Lower leg skin (tissue), 4 donors: ENCODE results near the gene PDPN. TPM values are rescaled to one million over a fixed set of nuclear protein-coding genes. Genes with fewer than 3 reads are reported as not detected.
A peak's percentile ranks its signal among the peaks of the same experiment; 100 is the strongest.
"Not testable (repeated sequence)": the region's sequence is repeated elsewhere in the genome, so short reads cannot be mapped to it uniquely, and the experiment has no call there.

Experiments used
- DNase-seq, 2 donors: peaks; one replicate each; pipeline ENCODE4 v3.0.0-alpha.2; 2019; ENCODE audit warnings: low spot score in 2 of 2
- H3K4me3 ChIP-seq: fragments of 200-600 bp; sonication (generic); 2 replicates; pipeline ENCODE4 v1.5.1; 2017; ENCODE audit warnings: mild to moderate bottlenecking, low read depth; ENCODE audit not compliant: poor library complexity, severe bottlenecking
- CTCF ChIP-seq, 3 donors: fragments of 450-650 bp; IDR thresholded peaks; one replicate each; pipeline ENCODE4 v1.5.1; 2016; ENCODE audit warnings: antibody characterized with exemption in 3 of 3, mild to moderate bottlenecking in 3 of 3, moderate library complexity in 2 of 3
- POLR2A ChIP-seq, 2 donors: fragments of 450-650 bp; IDR thresholded peaks; one replicate each; pipeline ENCODE4 v1.6.1; 2016 to 2017; ENCODE audit warnings: antibody characterized with exemption in 2 of 2, mild to moderate bottlenecking in 1 of 2, moderate library complexity in 1 of 2
- WGBS, 2 donors: methylation state at CpG; one replicate each; pipeline ENCODE4 v1.1.5; 2018; 5-methylcytosine and 5-hydroxymethylcytosine counted together
- intact Hi-C: fragments of 100-400 bp; cut with DNase I; formaldehyde crosslinking; loops from one replicate; pipeline ENCODE4 v1.15.0; 2023; ENCODE audit warnings: low total_unique reads
- total RNA-seq, 4 donors: library from RNA; depleted of rRNA; stranded (reverse); fragments of >200 nt; gene quantifications; one replicate each; pipeline ENCODE4 v1.1.0, GENCODE V29; 2016

Gene PDPN
- total RNA-seq, 4 donors from 2014 or later = 16.0 to 40.7 (median 32.7) TPM

GRCh38 chr1:13549021-13549420 lies 34.6 kb upstream of the PDPN start:
- no peak for TF ChIP-seq POLR2A (IDR thresholded peaks at IDR 0.05)
- no peak for TF ChIP-seq CTCF (IDR thresholded peaks at IDR 0.05)
- H3K4me3 ChIP-seq = no peak overlapping the region
- 90 to 91% methylated on average over 6 of the region's 6 CpGs for WGBS, 2 donors
- intact Hi-C loops = no loop called here
- peak in 1 of 2 donors; percentile 37 for DNase-seq

GRCh38 chr1:13549521-13549920 lies 34.1 kb upstream of the PDPN start:
- WGBS, 2 donors = 77 to 78% methylated on average over 3 of the region's 3 CpGs
- peak; percentile 28 to 74 for DNase-seq
- H3K4me3 ChIP-seq = no peak overlapping the region
- TF ChIP-seq POLR2A (IDR thresholded peaks at IDR 0.05) (no peak), CTCF (IDR thresholded peaks at IDR 0.05) (no peak)
- intact Hi-C loops = no loop called here

DNA sequence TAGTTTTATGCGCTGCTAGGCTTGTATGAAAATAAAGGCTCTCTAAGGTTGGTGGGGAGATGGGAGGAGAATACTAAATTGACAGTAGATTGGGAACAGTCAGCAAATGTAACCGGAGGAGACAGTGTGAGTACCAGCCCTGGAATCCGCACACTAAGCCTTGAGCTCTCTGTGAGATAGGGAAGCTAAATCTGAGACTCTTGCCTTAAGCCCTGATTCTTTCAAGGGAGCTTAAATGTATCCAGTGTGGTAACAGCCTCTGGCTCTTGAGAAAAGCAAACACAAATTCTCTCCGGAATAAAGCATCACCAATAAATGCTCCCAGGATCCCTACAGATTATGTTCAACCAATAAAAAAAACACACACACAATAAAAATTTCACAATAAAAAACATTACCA lies 33.0 kb upstream of the PDPN start:
- 54 to 60% methylated on average over 4 of the region's 4 CpGs for WGBS, 2 donors
- peak in 1 of 2 donors; percentile 32 for DNase-seq
- no peak overlapping the region for H3K4me3 ChIP-seq
- TF ChIP-seq POLR2A (IDR thresholded peaks at IDR 0.05) = no peak
- TF ChIP-seq CTCF (IDR thresholded peaks at IDR 0.05) = no peak
- intact Hi-C loops = no loop called here

- peak in 1 of 2 donors; percentile 81 for DNase-seq
- TF ChIP-seq CTCF (IDR thresholded peaks at IDR 0.05) = no peak
- no peak for TF ChIP-seq POLR2A (IDR thresholded peaks at IDR 0.05)
- intact Hi-C loops = no loop called here
- WGBS, 2 donors = 95 to 96% methylated on average over 25 to 26 of the region's 28 CpGs
- no peak overlapping the region for H3K4me3 ChIP-seq
These were observed 28.8 kb upstream of the PDPN start for GRCh38 chr1:13554798-13555197.

- 55 to 58% methylated on average over 6 of the region's 6 CpGs for WGBS, 2 donors
- peak in 1 of 2 donors; percentile 12 for DNase-seq
- TF ChIP-seq CTCF (IDR thresholded peaks at IDR 0.05) (no peak), POLR2A (IDR thresholded peaks at IDR 0.05) (no peak)
- intact Hi-C loops = no loop called here
- no peak overlapping the region for H3K4me3 ChIP-seq
These were observed 27.3 kb upstream of the PDPN start for GRCh38 chr1:13556224-13556764.

GRCh38 chr1:13560541-13560940 lies 23.1 kb upstream of the PDPN start:
- TF ChIP-seq CTCF (IDR thresholded peaks at IDR 0.05) (no peak), POLR2A (IDR thresholded peaks at IDR 0.05) (no peak)
- intact Hi-C loops = no loop called here
- WGBS, 2 donors = 81 to 90% methylated on average over 6 of the region's 6 CpGs

DNA sequence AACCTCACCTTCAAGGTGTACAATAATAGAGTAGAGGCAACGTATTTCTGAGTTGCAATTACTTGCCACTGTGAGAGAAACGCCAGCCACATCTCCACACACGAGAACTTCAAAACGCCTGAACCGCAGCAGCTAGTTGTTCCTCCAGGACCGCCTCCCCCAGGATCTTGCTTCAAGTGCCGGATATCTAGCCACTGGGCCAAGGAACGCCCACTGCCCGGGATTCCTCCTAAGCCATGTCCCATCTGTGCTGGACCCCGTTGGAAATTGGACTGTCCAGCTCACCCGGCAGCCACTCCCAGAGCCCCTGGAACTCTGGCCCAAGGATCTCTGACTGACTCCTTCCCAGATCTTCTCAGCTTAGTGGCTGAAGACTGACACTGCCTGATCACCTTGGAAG lies 20.7 kb upstream of the PDPN start:
- DNase-seq = peak in 1 of 2 donors; percentile 84
- H3K4me3 ChIP-seq, intact Hi-C loops: not testable (repeated sequence)
- 94 to 95% methylated on average over 11 of the region's 11 CpGs for WGBS, 2 donors

More at GRCh38 chr1:13560541-13560940, 23.1 kb upstream of the PDPN start:
- H3K4me3 ChIP-seq = no peak overlapping the region
- DNase-seq = peak in 1 of 2 donors; percentile 78
